HepG2 (cell line): ENCODE measurements around the gene FAM118A. TPM values are rescaled to one million over a fixed set of nuclear protein-coding genes. Genes with fewer than 3 reads are reported as not detected.

ENCODE experiments used
- ADNP ChIP-seq: sonication (generic); formaldehyde crosslinking; IDR thresholded peaks from 2 replicates; pipeline ENCODE4 v1.4.0; 2020; ENCODE audit warnings: missing genetic modification reagents
- AKAP8 ChIP-seq: sonication (generic); formaldehyde crosslinking; IDR thresholded peaks from 2 replicates; pipeline ENCODE4 v1.5.1; 2020; ENCODE audit warnings: mild to moderate bottlenecking, missing genetic modification reagents
- CSRNP2 ChIP-seq: sonication (generic); formaldehyde crosslinking; conservative IDR thresholded peaks from 2 replicates; pipeline ENCODE4 v1.8.0; 2022; ENCODE audit warnings: low read depth, missing genetic modification reagents
- ELF3 ChIP-seq: IDR thresholded peaks from 2 replicates; pipeline ENCODE4 v1.6.1; 2016; ENCODE audit warnings: missing genetic modification reagents, missing compliant biosample characterization
- MATR3 ChIP-seq: sonication (generic); formaldehyde crosslinking; IDR thresholded peaks from 2 replicates; pipeline ENCODE4 v1.4.0; 2020; ENCODE audit warnings: missing genetic modification reagents
- NCOA2 ChIP-seq: sonication (generic); formaldehyde crosslinking; IDR thresholded peaks from 2 replicates; pipeline ENCODE4 v1.8.0; 2022; ENCODE audit warnings: inconsistent platforms
- PHF5A ChIP-seq: IDR thresholded peaks from one replicate; pipeline ENCODE4 v1.6.1; 2018; ENCODE audit warnings: low read depth, missing genetic modification reagents; ENCODE audit not compliant: unreplicated experiment
- REL ChIP-seq: sonication (generic); formaldehyde crosslinking; conservative IDR thresholded peaks from 2 replicates; pipeline ENCODE4 v1.8.0; 2022; ENCODE audit warnings: mild to moderate bottlenecking, missing genetic modification reagents, moderate library complexity
- SALL1 ChIP-seq: sonication (generic); formaldehyde crosslinking; IDR thresholded peaks from 2 replicates; pipeline ENCODE4 v1.8.0; 2022; ENCODE audit warnings: mild to moderate bottlenecking, missing genetic modification reagents
- SUZ12 ChIP-seq: fragments of 150-350 bp; IDR thresholded peaks from 2 replicates; pipeline ENCODE4 v1.6.1; 2014; ENCODE audit warnings: low read depth, low read length
- U2AF1 ChIP-seq: fragments of 200-400 bp; formaldehyde crosslinking; optimal IDR thresholded peaks from 2 replicates; pipeline ENCODE3; 2017; ENCODE audit warnings: mild to moderate bottlenecking, low read depth, low read length
- ZNF180 ChIP-seq: sonication (generic); formaldehyde crosslinking; IDR thresholded peaks from 2 replicates; pipeline ENCODE4 v1.4.0; 2020; ENCODE audit warnings: low read depth, missing genetic modification reagents, borderline replicate concordance
- ZNF3 ChIP-seq: IDR thresholded peaks from 2 replicates; pipeline ENCODE4 v1.7.0; 2017; ENCODE audit warnings: inconsistent platforms
- ZNF510 ChIP-seq: sonication (generic); formaldehyde crosslinking; IDR thresholded peaks from 2 replicates; pipeline ENCODE4 v1.4.0; 2020; ENCODE audit warnings: low read depth, mild to moderate bottlenecking, missing genetic modification reagents
- ZNF550 ChIP-seq: sonication (generic); formaldehyde crosslinking; IDR thresholded peaks from 2 replicates; pipeline ENCODE4 v1.4.0; 2020; ENCODE audit warnings: mild to moderate bottlenecking, missing genetic modification reagents, borderline replicate concordance
- ZNF703 ChIP-seq: sonication (generic); formaldehyde crosslinking; IDR thresholded peaks from 2 replicates; pipeline ENCODE4 v1.5.1; 2020; ENCODE audit warnings: missing genetic modification reagents, mild to moderate bottlenecking, moderate library complexity, borderline replicate concordance
- ZNF737 ChIP-seq: sonication (generic); formaldehyde crosslinking; IDR thresholded peaks from 2 replicates; pipeline ENCODE4 v1.5.0; 2020; ENCODE audit warnings: missing genetic modification reagents, mild to moderate bottlenecking, borderline replicate concordance
- ZNF781 ChIP-seq: sonication (generic); formaldehyde crosslinking; IDR thresholded peaks from 2 replicates; pipeline ENCODE4 v1.5.1; 2020; ENCODE audit warnings: borderline replicate concordance, mild to moderate bottlenecking, missing genetic modification reagents; ENCODE audit errors: not compliant biosample characterization
- polyA plus RNA-seq, 8 experiments: library from polyadenylated mRNA; depleted of rRNA in 3 of 8; stranded (reverse) in 7 of 8; unstranded in 1 of 8; fragments of >200 nt; fragmentation: Illumina TruSeq in 4 of 8; extraction: Trizol in 4 of 8; gene quantifications; 2 replicates each; pipeline versions ENCODE4 v1.2.1 to v1.2.3, GENCODE V29; 2011 to 2016; ENCODE audit warnings: low read depth in 4 of 8, missing spikeins in 1 of 8, mixed read lengths in 1 of 8; ENCODE audit not compliant: insufficient read depth in 1 of 8
- total RNA-seq, 5 experiments: library from RNA; depleted of rRNA; stranded (reverse); fragments of >200 nt; fragmentation: Illumina TruSeq; extraction: Trizol; gene quantifications; 2 replicates each; pipeline ENCODE4 v1.2.3, GENCODE V29; 2016; ENCODE audit warnings: low read depth in 1 of 5
- TF ChIP-seq, protein P1 (sequence below): sonication (generic); formaldehyde crosslinking; IDR thresholded peaks from 2 replicates; pipeline ENCODE4 v1.4.0; 2020; ENCODE audit warnings: missing genetic modification reagents
- TF ChIP-seq, protein P2 (sequence below): sonication (generic); formaldehyde crosslinking; IDR thresholded peaks from 2 replicates; pipeline ENCODE4 v1.5.1; 2020; ENCODE audit warnings: missing genetic modification reagents, mild to moderate bottlenecking, borderline replicate concordance
- TF ChIP-seq, protein P3 (sequence below): sonication (generic); formaldehyde crosslinking; IDR thresholded peaks from 2 replicates; pipeline ENCODE4 v1.5.0; 2020; ENCODE audit warnings: mild to moderate bottlenecking, missing genetic modification reagents
- TF ChIP-seq, protein P4 (sequence below): sonication (generic); formaldehyde crosslinking; IDR thresholded peaks from 2 replicates; pipeline ENCODE4 v1.5.0; 2020; ENCODE audit warnings: missing genetic modification reagents

Gene FAM118A
- total and polyA plus RNA-seq, 2 of the 13 experiments (the other 11 are each of a cell fraction or from before 2014, with no cell fraction given), result 36.7 to 48.2 TPM

DNA sequence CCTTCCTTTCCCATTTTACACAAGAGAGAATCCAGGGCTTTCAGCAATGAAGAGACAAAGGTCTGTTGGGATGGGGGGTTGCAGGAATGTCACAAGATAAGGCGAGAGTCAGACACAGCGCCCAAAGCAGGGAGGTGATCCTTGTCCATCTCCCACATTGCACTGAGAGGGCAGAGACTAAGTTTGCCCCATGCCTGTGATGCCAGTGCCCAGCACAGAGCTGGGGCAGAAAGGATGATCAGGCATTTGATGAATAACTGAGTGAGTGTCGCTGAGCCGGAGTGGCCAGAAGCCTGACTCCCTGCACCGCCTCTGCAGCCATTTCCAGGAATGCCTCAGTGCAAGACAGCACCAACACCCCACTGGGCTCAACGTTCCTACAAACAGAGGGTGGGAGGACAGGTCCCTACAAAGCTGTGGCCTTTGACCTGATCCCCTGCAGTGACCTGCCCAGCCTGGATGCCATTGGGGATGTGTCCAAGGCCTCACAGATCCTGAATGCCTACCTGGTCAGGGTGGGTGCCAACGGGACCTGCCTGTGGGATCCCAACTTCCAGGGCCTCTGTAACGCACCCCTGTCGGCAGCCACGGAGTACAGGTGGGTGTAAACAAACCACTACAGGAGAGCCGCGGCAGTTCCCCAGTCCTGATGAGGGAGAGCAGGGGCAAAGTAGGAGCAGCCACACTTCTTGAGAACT lies 22.7 kb upstream of the FAM118A start (continued):
- TF ChIP-seq CSRNP2, result no peak
- TF ChIP-seq ZNF180 (CRISPR knock-in tag), result no peak
- TF ChIP-seq, protein P1, sequence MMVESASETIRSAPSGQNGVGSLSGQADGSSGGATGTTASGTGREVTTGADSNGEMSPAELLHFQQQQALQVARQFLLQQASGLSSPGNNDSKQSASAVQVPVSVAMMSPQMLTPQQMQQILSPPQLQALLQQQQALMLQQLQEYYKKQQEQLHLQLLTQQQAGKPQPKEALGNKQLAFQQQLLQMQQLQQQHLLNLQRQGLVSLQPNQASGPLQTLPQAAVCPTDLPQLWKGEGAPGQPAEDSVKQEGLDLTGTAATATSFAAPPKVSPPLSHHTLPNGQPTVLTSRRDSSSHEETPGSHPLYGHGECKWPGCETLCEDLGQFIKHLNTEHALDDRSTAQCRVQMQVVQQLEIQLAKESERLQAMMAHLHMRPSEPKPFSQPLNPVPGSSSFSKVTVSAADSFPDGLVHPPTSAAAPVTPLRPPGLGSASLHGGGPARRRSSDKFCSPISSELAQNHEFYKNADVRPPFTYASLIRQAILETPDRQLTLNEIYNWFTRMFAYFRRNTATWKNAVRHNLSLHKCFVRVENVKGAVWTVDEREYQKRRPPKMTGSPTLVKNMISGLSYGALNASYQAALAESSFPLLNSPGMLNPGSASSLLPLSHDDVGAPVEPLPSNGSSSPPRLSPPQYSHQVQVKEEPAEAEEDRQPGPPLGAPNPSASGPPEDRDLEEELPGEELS (CRISPR knock-in tag), result no peak
- no peak for TF ChIP-seq U2AF1
- TF ChIP-seq ZNF703 (CRISPR knock-in tag), result no peak
- TF ChIP-seq ZNF737, result no peak
- TF ChIP-seq NCOA2, result peak; percentile 32; the same call in 1 of the 2 replicates
- TF ChIP-seq ELF3 (CRISPR knock-in tag), result no peak
- TF ChIP-seq, protein P2, sequence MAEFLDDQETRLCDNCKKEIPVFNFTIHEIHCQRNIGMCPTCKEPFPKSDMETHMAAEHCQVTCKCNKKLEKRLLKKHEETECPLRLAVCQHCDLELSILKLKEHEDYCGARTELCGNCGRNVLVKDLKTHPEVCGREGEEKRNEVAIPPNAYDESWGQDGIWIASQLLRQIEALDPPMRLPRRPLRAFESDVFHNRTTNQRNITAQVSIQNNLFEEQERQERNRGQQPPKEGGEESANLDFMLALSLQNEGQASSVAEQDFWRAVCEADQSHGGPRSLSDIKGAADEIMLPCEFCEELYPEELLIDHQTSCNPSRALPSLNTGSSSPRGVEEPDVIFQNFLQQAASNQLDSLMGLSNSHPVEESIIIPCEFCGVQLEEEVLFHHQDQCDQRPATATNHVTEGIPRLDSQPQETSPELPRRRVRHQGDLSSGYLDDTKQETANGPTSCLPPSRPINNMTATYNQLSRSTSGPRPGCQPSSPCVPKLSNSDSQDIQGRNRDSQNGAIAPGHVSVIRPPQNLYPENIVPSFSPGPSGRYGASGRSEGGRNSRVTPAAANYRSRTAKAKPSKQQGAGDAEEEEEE (CRISPR knock-in tag), result no peak
- TF ChIP-seq ZNF510 (CRISPR knock-in tag), result 0 out of 2 replicates have a peak, but pooled peaks have one; percentile 21
- TF ChIP-seq, protein P3, sequence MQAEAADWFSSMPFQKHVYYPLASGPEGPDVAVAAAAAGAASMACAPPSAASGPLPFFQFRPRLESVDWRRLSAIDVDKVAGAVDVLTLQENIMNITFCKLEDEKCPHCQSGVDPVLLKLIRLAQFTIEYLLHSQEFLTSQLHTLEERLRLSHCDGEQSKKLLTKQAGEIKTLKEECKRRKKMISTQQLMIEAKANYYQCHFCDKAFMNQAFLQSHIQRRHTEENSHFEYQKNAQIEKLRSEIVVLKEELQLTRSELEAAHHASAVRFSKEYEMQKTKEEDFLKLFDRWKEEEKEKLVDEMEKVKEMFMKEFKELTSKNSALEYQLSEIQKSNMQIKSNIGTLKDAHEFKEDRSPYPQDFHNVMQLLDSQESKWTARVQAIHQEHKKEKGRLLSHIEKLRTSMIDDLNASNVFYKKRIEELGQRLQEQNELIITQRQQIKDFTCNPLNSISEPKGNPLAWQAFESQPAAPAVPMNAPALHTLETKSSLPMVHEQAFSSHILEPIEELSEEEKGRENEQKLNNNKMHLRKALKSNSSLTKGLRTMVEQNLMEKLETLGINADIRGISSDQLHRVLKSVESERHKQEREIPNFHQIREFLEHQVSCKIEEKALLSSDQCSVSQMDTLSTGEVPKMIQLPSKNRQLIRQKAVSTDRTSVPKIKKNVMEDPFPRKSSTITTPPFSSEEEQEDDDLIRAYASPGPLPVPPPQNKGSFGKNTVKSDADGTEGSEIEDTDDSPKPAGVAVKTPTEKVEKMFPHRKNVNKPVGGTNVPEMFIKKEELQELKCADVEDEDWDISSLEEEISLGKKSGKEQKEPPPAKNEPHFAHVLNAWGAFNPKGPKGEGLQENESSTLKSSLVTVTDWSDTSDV (CRISPR knock-in tag), result no peak
- TF ChIP-seq ZNF3, result no peak
- TF ChIP-seq, protein P4, sequence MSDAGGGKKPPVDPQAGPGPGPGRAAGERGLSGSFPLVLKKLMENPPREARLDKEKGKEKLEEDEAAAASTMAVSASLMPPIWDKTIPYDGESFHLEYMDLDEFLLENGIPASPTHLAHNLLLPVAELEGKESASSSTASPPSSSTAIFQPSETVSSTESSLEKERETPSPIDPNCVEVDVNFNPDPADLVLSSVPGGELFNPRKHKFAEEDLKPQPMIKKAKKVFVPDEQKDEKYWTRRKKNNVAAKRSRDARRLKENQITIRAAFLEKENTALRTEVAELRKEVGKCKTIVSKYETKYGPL (CRISPR knock-in tag), result no peak
- no peak for TF ChIP-seq SUZ12
- 0 out of 2 replicates have a peak, but pooled peaks have one; percentile 20 for TF ChIP-seq ADNP (CRISPR knock-in tag)
- no peak for TF ChIP-seq REL (CRISPR knock-in tag)
- TF ChIP-seq ZNF550, result no peak
- TF ChIP-seq AKAP8 (CRISPR knock-in tag), result no peak
- TF ChIP-seq PHF5A (CRISPR knock-in tag), result no peak
- no peak for TF ChIP-seq MATR3 (CRISPR knock-in tag)
- peak; percentile 56 for TF ChIP-seq SALL1 (CRISPR knock-in tag)
- TF ChIP-seq ZNF781 (CRISPR knock-in tag), result no peak
